ENCODE results near the gene METTL16.

- TF ChIP-seq CTCF (conservative IDR thresholded peaks at IDR 0.05 in 1 of 2, IDR thresholded peaks at IDR 0.05 in 1 of 2; ENCODE audit: extremely low read depth in 1 of 2, insufficient read depth in 1 of 2, low read depth in 1 of 2, low read length in 2 of 2) (no peak), EZH2 (IDR thresholded peaks at IDR 0.05; ENCODE audit: borderline replicate concordance, low read length) (no peak)
Observed at GRCh38 chr17:2456475-2456874, 55.2 kb downstream of the METTL16 start.
